Activated CD8-positive, alpha-beta memory T cell treated with anti-CD3 and anti-CD28 coated beads, Interleukin-2, amount 50 U/mL, for 4 hours (primary cell): ENCODE results near the gene CALML5.

ENCODE experiments used
- DNase-seq: peaks from one replicate; pipeline ENCODE4 v3.0.0-alpha.2; 2020

CALML5 gene

DNA sequence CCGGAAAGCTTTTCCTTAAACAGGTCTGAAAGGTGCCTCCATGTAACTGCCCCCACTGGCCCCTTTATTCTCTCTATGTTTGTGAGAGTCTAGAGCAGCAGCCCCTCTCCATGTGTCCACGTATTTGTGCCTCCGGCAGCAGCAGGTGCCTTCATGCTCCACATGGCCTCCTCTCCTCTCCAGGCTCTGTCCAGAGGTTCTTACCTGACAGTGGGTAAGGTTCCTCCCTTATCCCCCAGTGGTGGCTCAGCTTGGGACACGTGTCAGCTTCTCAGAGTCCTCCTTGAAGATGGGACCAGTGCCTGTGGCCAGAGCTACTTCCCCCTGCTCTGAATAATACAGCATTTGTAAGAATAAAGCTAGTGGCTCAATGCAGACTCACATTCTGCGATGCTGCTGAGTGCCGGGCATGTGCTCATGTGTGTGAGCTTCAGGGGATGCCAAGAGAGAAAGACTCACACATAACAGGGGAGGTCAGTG lies 33.3 kb upstream of the CALML5 start:
- no peak for DNase-seq

DNA sequence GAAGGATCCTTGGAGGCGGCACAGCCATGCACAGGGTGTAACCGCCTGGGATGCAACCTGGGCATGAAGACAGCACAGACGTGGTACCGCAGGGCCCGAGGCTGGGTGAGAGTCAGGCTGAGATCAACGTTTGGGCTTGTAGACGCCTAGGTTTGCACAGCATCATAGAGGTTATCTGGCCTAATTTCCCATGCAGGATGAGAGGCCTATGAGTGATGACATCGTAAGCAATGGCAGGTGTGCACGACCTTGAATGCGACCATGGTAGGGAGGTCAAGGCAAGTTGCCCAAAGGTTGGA lies 32.9 kb upstream of the CALML5 start:
- no peak for DNase-seq

DNA sequence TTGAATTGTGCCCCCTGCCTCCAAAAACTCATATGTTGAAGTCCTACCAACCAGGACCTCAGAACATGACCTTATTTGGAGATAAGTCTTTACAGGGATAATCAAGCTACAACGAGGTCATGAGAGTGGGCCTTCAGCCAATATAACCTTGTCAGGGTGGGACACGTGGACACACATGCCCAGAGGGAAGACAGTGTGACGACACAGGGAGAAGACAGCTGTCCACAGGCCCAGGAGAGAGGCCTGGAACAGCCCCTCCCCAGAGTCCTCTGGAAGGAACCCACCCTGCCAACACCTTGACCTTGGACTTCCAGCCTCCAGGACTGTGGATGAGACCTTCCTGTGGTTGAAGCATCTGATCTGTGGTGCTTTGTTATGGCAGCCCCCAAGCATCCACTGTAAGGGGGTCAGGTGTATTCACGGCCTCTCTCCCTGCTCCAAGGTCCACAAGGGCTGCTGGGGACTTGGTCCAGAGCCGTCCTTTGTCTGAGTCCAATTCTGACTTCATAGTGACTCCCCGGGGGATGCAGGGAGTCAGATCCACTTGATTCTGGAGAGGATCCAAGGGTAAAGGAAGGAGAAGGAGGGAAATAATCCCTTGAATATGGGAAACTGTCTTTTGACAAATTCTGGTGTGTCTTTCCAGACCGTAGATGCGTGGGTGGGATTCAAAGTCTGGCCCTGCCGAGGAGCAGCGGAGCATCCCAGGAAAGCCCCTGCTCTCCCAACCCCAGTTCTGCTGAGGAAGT lies 32.4 kb upstream of the CALML5 start:
- no peak for DNase-seq

DNA sequence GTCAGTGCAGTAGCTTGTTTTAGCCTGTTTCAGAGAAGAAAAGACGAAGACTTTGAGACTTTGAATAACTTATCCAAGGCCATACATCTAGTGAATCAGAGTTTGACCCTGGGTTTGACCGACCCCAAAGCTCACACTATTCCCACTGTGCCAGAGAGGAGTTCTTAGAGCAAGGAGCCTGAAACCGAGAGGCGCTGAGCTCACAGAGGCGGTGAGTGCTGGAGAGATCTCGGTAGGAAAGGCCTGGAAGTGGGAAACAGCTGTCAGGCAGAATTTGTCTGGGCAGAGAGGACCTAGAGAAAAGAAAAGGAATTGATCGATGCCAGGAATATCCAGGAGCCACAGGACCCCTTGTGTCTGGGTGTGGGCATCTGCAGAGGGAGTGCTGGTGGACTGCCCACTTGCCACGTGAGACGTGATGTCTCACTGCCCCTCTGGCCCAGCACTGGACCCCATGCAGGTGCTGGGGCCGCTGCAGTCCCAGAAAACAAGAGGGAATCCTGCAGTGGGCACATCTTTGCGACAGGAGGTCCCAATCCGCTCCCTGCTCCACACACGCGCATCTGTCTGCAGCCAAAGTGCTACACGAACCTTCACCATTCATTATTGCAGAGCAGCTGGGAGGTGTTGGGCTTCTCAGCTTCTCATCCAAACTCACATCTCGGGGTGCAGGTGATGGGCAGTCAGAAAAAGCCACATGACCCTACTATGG lies 31.6 kb upstream of the CALML5 start:
- no peak for DNase-seq

DNA sequence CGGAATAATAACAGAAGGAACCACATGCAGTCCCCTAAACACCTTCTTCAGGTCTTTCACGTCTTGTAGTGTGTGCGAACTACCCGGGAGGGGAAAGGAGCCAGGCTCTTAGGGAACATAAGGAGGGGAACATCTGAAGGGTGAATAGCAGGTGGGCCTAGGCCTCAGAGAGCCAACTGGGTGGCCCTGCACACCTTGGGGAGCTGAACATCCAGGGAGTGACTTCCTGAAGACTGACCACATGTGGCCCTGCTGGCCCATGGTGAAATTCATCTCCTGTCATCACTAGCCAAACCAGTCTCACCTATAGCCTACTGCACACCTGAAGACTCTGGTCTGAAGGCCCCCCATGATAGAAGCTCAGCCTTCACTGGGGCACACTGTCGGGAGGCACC lies 31.0 kb upstream of the CALML5 start:
- DNase-seq, result no peak

DNA sequence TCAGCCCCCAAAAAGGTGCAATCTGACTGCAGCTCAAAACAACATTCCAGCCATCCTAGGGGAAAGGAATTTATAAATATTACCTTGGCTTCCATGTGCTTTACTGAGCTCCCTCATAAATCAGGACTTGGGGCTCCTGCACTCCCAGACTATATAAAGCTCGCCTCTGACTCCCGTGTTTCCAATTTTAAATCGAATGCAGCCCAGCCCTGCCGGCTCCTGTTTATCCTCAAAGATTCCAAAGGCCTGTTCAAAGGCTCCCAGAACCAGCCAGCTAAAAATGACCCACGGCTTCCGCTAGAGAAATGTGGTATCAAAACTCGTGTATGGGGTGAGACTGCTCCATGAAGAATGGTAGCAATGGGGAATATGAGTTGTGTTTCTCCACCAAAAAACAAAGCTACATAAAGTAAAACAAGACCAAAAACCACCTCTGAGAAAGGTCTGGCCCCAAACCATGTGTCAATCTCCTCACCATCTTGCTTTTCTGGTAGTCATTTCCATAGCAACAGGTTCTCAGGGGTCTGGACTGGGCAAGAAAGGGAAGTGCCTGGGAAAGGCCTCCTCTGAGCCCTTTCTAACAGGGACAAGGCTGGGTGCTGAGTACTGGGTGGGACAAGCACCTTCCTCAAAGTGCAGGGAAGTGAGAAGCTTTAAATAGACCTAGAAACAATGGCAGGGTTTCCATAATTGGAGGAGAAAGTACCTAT lies 30.5 kb upstream of the CALML5 start:
- no peak for DNase-seq

DNA sequence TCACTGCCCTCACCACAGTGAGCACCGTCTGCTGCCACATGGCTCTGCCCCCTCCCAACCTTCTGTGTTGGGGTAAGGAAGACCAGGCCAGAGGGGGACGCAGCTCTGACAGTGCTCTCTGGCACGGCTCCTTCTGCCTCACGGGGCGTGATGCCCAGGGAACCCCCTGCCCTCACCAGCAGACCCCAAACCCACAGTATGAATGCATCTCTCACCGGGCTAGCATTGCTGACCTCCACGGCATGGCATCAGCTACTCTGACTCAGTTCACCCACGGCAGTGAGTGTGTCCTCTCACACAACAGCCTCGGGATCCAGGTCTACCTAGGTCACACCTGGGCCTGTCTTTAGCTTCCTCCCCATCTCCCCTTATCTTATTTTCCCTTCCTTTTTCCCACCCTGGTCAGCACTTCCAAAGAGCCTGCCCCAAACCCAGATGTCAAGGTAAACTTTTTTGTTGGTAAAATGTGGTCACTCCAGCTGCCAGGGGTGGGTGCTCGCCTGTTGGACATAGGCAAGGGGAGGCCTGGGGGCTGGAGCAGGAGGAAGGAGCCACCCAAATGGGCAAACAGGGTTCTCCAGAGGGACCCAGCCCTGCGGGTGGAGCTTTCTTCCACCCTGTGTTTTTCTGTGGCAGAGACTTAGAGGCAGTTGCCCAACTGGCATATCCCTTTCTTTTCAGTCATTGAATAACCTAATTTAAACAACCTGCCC lies 29.8 kb upstream of the CALML5 start:
- DNase-seq, result no peak

DNA sequence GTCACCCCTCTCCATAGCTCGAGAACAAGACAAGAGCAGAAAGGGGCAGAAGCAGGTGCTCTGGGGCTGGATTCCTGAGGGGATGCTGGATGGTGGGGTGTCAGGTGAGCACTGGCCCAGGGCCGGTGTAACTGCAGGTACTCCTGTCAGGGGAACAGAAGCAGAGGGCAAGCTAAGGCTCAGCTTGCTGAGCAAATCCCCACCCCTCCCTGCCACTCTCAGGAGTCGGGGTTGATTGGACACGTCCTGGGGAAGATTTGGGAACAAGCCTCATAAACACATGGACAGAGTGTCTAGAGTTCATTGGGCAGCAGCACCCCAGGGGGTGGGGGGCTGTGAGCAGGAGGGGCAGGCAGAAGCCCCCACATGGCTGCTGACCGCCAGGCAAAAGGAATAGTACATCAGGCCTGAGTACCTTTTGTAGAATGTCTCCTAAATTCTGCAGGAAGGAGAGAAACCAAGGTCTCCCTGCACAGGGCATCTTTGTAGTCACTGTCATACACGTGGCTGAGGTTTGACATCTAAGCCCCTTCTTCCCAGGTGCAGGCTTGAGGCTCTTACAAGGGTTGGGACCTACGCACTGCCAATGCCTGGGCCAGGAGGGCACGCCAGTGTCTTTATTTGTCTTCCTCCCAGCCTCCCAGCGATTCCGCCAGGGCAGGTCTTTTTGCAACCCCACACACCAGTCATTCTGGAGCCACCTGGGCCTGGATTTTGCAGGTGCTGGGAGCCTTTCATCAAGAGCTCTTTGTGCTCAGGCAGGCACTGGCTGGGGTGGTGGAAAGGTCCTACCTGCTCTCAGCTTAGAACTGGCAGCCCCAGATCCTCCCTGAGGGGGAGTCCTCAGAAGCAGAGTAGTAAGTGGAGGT lies 28.2 kb upstream of the CALML5 start:
- DNase-seq, result no peak

DNA sequence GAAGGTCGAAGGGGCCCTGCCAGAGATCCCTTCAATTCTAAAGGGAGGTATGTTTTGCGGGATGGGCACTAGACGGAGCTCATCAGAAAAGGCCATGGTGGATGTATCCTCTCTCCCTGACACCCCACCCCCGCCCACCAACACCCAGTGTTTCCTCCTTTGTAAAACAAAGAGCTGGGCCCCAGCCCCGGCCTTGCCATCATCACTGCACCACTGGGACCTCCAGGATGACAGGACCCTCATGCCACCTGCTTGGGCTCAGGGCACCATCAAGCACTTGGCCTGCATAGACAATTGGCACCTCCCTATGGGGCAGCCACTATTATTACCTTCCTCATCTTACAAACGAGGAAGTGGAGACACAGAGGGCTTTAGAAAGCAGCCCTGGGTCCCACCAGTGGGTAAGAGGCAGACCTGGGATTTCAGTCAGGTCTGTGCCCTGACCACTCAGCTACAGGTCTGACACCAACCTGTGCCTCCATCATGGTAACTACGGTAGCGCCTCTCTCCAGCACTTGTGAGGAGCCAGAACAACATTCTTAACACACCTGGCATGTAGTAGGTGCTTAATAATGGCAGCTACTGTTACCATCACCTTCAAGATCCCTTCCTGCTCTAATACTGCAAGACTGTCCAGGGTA lies 27.4 kb upstream of the CALML5 start:
- DNase-seq, result no peak

DNA sequence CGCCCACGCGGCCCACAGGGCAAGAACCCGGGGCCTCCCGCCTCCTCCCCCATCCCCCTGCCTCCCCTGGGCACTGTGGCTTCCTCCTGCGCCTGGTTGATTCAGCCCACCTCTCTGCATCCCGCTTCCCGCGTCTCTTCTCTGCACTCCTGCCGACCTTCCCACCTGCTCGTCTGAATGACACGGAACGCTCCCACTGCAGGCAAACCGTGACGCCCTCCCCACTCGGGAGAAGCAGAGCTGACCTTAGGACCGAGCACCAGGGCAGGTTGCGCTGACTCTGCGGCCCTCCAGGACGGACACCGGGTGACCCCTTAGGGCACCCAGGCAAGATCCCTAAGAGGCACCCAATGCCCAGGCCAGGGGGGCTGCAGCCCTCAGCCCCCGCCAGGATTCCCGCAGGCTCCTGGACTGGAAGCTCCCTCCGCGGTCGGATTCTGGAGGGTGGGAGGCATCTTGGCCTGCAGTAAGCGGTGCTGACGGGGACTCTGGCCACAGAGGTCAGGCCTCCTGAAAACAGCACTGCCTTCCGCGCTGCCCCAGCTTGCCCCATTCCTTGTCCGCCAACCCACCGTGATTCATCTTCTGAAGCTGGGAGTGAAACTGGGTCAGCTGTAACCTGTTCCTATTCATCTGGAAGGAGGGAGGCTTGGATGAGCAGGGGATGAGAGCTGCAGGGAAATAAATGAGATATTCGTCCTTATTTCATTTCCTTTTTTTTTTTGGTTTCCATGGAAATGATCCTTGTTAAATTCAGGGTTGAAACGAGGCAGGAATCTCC lies 26.4 kb upstream of the CALML5 start:
- DNase-seq, result no peak

DNA sequence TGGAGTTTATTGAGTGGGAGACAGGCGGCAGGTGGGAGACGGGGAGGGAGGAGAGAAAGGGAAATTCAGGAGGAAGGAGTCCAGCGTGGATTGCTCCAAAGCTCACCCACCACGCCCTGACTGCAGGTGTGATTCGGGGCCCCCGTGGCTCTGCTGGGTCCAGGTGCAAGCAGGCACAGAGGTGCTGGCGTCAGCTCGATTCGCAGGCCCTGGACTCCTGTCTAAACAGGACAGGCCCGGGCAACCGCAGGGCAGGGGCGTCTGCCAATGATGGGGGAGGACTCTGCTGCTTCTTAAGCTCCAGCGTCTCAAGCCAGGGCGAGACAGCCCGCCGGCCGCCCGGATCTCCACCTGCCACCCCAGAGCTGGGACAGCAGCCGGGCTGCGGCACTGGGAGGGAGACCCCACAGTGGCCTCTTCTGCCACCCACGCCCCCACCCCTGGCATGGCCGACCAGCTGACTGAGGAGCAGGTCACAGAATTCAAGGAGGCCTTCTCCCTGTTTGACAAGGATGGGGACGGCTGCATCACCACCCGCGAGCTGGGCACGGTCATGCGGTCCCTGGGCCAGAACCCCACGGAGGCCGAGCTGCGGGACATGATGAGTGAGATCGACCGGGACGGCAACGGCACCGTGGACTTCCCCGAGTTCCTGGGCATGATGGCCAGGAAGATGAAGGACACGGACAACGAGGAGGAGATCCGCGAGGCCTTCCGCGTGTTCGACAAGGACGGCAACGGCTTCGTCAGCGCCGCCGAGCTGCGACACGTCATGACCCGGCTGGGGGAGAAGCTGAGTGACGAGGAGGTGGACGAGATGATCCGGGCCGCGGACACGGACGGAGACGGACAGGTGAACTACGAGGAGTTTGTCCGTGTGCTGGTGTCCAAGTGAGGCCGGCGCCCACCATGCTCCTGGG lies 25.5 kb upstream of the CALML5 start, which contains the start of gene CALML3:
Gene CALML3 (plus strand): TSS at position 321 of the 920 bp plus-strand sequence. CDS start 125 bp downstream, at position 446.
- no peak for DNase-seq

DNA sequence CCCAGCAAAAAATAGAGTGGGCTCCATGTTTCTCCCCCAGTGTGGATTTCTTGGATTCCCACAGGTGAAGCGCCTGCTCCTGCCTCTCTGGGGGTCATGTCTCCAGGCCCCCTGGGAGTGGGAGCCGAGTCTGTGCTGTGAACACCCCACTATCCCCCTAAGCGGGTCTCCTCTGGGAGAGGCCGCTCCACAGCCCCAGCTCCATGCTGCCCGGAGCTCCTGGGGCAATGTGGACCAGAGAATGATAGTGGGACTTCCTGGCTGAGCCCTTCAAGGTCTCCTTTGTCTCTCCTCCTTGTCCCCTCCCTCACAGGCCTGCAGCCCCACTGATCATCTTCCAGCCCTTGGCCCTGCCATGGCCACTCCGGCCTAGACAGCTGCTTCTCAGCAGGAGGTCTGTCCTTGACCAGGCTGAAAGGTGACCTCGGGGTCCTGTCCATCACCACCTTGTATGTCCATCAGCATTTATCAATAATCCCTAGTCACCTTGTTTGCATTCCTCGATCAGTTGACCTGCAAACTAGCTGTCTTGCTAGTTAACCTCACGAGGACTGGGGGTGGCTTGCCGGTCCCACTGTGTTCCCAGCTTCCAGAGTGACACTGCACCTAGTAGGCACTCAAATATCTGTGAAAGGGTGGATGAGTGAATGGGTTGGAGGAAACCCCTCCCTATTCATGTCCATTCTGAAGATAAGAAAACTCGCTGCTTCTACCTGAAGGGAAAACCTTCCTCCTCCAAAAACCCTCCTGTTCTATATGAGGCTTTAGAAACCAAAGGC lies 24.6 kb upstream of the CALML5 start:
- no peak for DNase-seq

DNA sequence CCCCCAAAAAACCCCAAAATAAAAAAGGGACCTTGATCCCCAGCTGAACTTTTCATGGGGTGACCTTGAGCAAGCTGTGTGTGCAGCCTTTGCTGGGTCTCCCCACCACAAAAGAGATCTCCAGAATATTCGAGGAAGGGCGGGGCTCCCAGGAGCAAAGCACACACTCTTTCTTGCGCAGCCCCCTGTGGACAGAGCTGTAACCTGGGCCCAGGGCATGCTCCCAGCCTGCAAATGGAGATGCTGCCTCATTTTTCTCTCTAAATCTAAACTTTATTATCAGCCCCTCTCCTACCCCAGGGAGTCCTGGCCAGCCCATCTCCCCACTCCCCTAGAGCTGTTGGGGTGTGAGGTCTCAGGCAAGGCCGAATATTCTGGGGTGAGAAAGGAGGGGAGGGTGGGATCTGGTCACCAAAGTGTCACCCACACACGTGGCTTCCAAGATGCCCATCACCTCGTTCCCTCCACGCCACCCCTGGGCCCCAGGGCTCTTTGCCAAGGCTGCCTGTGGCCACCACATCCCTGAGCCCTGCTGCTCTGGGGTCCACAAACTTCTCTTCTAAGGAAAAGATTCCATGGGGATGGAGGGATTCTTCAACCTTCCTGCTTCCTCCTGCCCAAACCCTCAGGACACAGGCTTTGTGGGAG lies 23.7 kb upstream of the CALML5 start:
- DNase-seq, result no peak

DNA sequence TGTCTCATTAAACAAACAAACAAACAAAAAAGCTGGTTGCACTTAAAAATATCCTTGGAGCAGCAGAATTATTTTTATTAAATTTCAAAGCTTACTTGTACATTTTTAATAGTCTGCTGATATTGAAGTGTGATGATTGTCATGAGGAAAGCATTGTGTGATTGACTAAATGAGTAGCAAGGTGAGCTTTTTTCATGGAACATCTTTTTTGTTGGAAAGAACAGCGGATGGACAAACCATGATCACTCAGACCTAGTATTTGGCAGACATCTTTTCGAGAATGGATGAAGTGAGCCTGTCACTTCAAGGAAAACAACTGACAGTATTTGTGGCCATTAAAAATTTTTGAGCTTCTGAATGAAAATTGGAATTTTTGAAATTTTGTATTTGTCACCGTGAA lies 19.7 kb upstream of the CALML5 start:
- no peak for DNase-seq

DNA sequence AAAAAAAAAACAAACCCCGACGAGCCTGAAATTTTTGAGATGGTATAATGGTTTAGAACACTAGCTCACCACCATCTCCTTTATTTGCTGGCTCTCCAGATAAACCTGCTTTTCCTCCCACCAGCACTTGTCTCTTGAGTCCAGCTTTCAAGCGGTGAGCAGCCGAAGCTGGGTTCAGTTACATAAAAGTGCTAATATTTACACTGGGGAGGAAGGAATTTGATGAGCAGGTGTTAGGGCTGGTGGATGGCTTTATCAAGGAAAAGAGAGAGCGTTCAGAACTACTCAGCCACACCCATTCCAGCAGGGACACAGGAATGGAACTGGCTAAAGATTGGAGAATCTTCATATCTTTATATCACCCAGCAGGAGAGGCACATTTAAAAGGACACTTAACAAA lies 18.8 kb upstream of the CALML5 start:
- no peak for DNase-seq

DNA sequence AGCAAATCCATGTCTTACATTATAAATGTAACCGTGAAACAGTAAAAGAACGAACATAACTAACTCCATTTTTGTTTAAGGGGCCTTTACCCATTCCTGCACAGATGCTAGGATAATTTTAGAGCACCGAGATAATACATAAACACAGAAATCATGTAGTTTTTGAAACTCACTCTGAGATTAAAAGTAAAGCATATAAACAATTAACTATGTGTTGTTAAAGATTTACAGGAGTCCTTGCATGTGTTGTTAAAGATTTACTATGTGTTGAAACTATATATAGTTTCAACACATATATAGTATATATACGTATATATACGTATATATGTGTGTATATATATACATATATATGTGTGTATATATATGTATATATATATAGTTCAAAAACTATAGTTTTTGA lies 18.2 kb upstream of the CALML5 start:
- no peak for DNase-seq

DNA sequence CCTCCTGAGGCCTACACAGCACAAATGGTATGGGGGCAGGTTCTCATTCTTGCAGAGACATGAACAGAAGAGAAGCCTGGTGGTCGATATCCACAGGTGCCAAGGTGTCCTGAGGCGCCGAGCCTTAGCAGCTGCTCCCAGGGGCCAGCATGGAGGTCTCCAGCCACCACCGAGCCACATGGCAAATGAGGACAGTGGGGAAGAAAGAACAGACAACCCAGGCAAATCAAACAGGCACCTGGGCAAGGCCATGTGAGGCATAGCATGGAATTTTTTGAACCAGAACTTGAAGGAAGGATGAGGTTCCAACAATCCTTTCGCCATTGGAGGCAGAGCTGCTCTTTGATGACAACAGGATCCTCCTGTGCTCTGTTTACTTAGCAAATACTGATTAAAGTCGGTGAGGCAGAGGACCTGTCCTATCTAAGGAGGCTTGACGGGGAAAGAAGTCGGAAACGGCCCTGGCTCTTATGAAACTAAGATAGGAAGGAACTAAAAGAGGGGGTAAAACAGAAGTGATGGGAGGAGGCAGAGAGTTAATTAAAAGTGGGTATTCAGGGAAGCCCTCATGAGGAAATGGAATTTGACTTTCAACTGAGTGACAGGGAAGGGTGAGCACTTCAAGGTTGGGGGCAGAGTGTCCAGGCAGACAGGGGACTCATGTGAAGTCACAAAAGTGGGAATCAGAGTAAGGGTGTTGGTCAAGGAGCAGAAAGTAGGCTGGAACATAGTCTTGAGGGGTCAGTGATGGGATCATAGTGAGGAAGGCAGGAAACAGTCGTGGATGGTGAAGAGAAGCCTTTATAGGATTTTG lies 16.8 kb upstream of the CALML5 start:
- no peak for DNase-seq
